CMK (cell line): Measurements from ENCODE around the gene ZFP62.

Experiments
- DNase-seq: peaks from one replicate; pipeline ENCODE4 v3.0.0-alpha.2; 2010; ENCODE audit warnings: low read depth

Gene ZFP62

GRCh38 chr5:180810210-180810958 is 50.7 kb downstream of the ZFP62 start:
- DNase-seq = peak; percentile 86

GRCh38 chr5:180809403-180810209 is 51.5 kb downstream of the ZFP62 start:
- DNase-seq = peak; percentile 54

DNA sequence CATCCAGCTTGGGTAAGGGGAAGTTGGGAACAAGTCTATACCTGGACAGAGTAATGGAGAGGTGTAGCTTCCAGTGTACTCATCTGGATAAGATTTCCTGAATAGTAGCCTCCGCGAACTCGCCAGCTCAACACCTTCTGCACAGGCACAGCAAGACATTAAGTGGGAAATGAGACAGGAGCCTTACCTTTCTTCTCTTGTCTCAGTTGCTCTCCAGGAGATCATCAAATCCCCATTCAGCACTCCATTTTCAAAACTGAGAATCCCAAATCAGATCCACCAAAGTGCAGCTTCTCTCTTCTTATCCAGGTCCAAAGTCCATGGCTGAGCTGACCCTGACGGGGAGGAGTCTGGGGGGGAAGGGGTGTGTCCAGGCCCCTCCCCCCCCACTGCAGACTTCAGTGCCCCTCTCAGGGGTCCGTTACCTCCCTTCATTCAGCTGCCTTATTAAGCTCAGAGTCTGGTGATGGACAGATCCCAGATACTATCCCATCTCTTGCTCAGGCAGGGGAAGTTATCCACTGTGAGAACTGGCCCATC is 52.5 kb downstream of the ZFP62 start:
- no peak for DNase-seq

GRCh38 chr5:180807654-180808414 is 53.2 kb downstream of the ZFP62 start:
- no peak for DNase-seq

- DNase-seq = no peak
Measured at GRCh38 chr5:180807046-180807445, 54.0 kb downstream of the ZFP62 start.

GRCh38 chr5:180806351-180807011 is 54.6 kb downstream of the ZFP62 start:
- DNase-seq = no peak

DNA sequence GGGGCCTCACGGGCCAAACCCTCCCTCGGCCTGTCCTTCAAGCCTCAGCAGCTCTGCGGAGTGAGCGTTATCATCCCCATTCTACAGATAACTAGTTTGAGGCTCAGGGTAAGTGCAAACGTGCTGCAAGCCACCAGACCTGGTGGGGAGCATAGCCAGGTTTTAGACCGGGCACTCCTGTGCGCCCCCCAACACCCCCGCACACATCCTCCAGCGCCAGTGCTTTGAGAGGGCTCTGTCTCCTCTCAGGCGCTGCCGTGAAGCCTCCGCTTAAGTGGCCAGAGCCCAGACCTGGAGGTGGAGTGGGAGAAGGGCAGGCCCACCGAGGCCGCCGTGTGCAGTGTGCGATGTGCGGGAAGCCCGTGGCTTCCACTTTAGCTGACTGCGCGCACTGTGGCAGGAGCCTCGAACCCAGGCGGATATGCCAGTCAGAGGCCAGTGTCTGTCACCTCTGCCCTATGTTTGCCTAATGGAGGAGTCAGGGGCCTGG is 56.9 kb downstream of the ZFP62 start:
- no peak for DNase-seq

DNA sequence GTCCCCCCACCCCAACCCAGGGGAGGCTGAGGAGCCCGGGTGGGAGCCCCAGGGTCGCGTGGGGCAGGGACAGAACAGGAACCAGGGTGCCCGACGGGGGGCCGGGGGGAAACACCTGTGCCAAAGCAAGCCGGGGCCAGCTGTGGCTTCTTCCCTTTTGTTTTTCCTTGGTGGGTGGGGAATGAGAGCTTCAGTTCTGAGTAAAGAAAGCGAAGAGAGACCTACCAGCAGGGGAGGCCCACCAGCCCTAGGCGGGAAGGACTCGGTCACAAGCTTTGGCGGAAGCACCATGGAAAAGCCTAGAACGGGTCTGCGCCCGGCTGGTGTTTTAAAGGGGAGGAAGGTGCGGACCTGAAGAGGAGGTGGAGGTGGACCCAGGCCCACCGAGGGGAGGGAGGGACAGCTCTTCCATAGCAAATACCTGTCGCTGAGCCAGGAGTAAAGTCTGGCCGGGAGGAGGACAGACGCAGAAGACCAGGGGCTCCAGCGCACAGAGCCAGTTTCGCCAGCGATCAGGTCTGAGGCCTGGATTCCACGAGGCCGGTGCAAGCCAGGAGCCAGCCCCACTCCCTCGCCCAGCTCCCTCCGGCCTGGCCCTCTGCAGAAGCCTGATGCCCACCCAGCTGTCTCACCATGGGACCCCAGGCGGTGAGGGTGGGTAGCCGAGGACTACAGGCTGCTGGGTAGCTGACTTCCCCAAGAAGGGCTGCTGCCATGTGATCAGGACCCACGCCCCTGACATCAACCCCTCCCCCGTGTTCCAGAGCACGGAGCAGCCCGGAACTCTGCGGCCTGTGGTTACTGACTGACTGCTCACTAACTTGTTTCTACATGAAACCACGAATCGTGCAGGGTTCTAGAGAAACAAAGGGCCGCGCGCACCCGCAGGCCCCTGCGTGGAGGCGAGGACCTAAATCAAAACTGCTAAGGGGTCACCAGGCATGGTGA is 57.6 kb downstream of the ZFP62 start:
- DNase-seq = peak; percentile 82

DNA sequence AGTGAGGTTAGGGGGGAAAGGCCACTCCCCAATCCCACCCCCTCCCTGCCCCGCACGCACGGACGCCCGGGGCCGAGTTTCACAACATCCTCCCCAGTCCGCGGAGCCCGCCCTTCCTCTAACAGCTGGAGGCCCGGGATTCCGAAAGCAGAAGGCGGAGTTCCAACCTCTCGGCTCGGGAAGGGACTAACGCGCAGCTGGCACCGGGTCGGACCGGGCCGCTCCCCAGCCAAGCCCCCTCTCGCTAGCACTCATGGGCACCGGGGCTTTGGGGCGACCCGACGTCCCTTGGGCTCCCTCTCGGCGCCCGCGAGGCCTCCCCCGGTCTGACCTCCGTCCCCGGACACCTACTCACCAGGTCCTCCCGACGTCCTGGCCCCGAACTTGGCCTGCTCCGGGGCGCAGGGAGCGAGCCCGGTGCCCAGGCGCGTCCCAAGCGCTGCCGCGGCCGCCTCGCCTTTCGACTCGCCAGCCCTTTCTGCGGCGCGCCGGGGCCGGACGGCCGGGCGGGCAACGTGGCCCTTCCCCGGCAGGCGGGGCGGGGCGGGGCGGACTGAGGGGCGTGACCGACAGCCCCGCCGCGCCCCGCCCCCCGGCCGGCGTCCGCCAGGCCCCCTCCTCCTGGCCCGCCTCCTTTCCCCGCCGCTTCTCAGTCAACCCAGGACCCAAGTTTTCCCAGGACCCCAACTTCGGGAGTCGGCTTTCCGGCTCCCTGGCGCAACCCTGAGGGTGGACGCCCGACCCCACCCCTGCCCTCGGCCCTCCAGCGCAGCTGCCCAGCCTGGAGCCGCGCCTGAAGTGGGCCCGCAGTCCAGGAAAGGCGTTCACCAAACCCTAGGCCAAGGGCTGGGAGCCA is 58.5 kb downstream of the ZFP62 start, which contains the start of gene MGAT1:
Gene MGAT1 (minus strand): TSS at position 482 of the 856 bp plus-strand sequence. CDS start 9,835 bp downstream, outside the sequence.
- no peak for DNase-seq

GRCh38 chr5:180801596-180802324 is 59.3 kb downstream of the ZFP62 start:
- no peak for DNase-seq

- DNase-seq = no peak
Measured at GRCh38 chr5:180799902-180800801, 60.9 kb downstream of the ZFP62 start.

DNA sequence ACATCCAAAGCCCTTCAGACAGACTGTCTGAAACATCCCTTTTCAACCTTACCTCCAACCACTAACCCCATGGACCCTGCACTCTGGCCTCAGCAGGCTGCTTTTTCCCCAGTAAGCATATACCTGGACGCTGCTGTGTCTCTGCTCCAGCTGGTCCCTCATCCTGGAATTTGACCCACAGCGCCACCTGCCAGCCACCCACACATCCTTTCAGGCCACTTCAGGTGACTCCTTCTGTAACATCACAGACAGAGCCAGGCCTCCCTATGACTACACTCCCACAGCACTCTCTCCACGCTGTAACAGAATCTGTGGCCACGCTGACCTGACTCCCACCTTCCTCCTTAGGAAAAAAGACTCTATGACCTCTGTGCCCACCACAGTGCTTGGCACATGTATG is 61.9 kb downstream of the ZFP62 start:
- DNase-seq = no peak

- no peak for DNase-seq
Measured at GRCh38 chr5:180798193-180798592, 62.9 kb downstream of the ZFP62 start.
